Nephron (organoid): ENCODE data around the gene SEMA4F.

Source experiments
- H3K27ac Mint-ChIP-seq, 3 experiments: 2 replicates each; pipeline ENCODE4 v1.8.0; 2020; ENCODE audit warnings: mixed read lengths in 3 of 3, mild to moderate bottlenecking in 2 of 3, moderate library complexity in 1 of 3
- H3K27me3 Mint-ChIP-seq: 2 replicates; pipeline ENCODE4 v1.8.0; 2021; ENCODE audit warnings: low read depth, mild to moderate bottlenecking, moderate library complexity, mixed read lengths
- H3K36me3 Mint-ChIP-seq: 2 replicates; pipeline ENCODE4 v1.8.0; 2020; ENCODE audit warnings: low read depth, mixed read lengths
- H3K4me1 Mint-ChIP-seq: 2 replicates; pipeline ENCODE4 v1.8.0; 2020; ENCODE audit warnings: mixed read lengths
- H3K4me3 Mint-ChIP-seq, 3 experiments: 2 replicates each; pipeline ENCODE4 v1.8.0; 2020; ENCODE audit warnings: mild to moderate bottlenecking in 3 of 3, mixed read lengths in 3 of 3, moderate library complexity in 2 of 3
- H3K9me3 Mint-ChIP-seq: 2 replicates; pipeline ENCODE4 v1.8.0; 2020; ENCODE audit warnings: mixed read lengths
- CTCF ChIP-seq, 3 experiments: fragments of 200-600 bp; sonication (generic); IDR thresholded peaks; one replicate each; pipeline ENCODE4 v1.5.0; 2021; ENCODE audit warnings: antibody characterized with exemption in 3 of 3; ENCODE audit not compliant: unreplicated experiment in 3 of 3

The SEMA4F gene

DNA sequence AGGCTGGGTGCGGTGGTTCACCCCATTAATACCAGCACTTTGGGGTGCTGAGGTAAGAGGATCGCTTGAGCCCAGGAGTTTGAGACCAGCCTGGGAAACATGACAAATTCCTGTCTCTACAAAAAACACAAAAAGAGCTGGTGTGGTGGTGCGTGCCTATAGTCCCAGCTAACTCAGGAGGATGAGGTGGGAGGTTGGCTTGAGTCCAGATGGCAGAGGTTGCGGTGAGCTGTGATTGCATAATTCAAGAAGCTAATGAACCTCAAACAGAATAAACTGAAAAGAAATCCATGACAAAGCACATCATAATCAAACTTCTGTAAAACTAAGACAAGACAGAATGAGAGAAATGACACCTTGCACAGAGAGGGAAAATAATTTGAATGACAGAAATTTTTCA, 54.8 kb downstream of the SEMA4F start:
- peaks cover 5% of the 10 kb centered on the region for H3K27me3 Mint-ChIP-seq
- no peak overlapping the region for H3K27ac Mint-ChIP-seq
- H3K36me3 Mint-ChIP-seq = no peaks in the 10 kb centered on the region
- no peak overlapping the region for H3K4me3 Mint-ChIP-seq
- H3K9me3 Mint-ChIP-seq = no peaks in the 10 kb centered on the region
- no peak for TF ChIP-seq CTCF (IDR thresholded peaks at IDR 0.05; ENCODE audit: unreplicated experiment in 3 of 3)
- H3K4me1 Mint-ChIP-seq = no peaks in the 10 kb centered on the region

DNA sequence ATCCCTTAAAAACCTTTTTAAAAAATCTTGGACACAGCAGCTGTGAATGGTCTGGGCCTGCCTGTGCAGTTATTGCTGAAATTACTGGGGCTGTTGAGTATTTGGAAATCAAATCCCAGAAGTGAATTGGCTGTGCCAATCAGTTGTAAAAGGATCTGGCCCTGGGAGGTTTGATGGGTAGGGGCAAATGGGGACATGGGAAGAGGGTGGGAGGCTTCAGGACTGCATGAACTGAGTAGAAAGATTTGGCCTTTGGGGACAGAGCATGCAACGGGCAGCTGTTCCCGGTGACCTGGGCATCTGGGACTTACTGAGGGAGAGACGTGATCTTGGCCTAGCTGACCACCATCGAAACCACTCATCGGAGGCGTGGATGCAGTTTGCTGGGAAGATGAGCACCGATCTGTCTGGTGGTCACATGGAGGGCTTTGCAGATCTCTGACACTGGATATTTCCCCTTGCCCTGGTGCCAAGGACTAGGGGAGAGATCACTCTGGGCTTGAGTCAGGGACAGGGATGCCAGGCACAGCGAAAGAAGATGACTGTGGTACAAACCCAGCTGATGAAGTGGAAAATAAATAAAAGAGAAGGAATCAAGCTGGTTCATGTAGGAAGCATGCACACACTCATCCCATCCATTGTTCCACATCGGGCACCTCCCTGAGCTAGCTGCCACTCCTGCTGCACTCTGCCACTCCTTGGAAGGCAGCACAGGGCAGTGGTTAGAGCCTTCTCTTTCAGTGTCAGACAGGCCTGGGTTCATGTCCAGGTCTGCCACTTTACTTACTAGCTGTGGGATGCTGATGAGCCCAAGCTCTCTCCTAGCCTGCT, 58.4 kb downstream of the SEMA4F start:
- Mint-ChIP-seq H3K4me3 (no peak overlapping the region), H3K9me3 (no peaks in the 10 kb centered on the region), H3K36me3 (no peaks in the 10 kb centered on the region), H3K27ac (no peak overlapping the region), H3K27me3 (peaks cover 14% of the 10 kb centered on the region), H3K4me1 (peaks cover 5% of the 10 kb centered on the region)
- TF ChIP-seq CTCF (IDR thresholded peaks at IDR 0.05; ENCODE audit: unreplicated experiment in 3 of 3) = no peak

DNA sequence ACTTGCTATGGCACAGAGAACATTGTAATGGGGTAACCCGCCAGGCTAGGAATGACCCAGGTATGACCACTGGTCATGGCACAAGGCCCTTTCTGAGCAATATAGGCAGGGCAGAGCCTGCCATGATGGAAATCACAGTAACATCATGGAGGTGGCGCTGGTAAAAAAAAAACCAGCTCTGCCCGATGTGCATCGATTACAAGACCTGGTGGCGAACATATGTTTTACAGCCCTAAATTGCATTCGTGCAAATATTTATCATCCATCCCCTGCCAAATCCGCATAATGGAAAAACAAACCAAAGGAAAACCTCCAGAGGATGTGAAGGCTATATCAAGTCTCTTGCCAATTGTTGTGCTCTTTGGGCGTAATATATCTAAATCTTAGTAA, 60.6 kb downstream of the SEMA4F start:
- Mint-ChIP-seq H3K4me3 (peak overlapping the region; percentile 87 to 95 (median 89)), H3K36me3 (no peaks in the 10 kb centered on the region), H3K27me3 (peaks cover 14% of the 10 kb centered on the region), H3K9me3 (no peaks in the 10 kb centered on the region), H3K4me1 (peaks cover 5% of the 10 kb centered on the region), H3K27ac (peak overlapping the region in 1 of 3 experiments; percentile 2)
- TF ChIP-seq CTCF (IDR thresholded peaks at IDR 0.05; ENCODE audit: unreplicated experiment in 3 of 3) = no peak

- Mint-ChIP-seq H3K4me1 (peaks cover 5% of the 10 kb centered on the region), H3K27ac (peak overlapping the region in 1 of 3 experiments; percentile 2), H3K4me3 (peak overlapping the region; percentile 87 to 95 (median 89)), H3K9me3 (no peaks in the 10 kb centered on the region), H3K36me3 (no peaks in the 10 kb centered on the region), H3K27me3 (peaks cover 14% of the 10 kb centered on the region)
- TF ChIP-seq CTCF (IDR thresholded peaks at IDR 0.05; ENCODE audit: unreplicated experiment in 3 of 3) = peak; percentile 89 to 93 (median 90)
These were observed 61.2 kb downstream of the SEMA4F start for GRCh38 chr2:74715081-74715791.

GRCh38 chr2:74715880-74716279, 61.8 kb downstream of the SEMA4F start:
- no peaks in the 10 kb centered on the region for H3K36me3 Mint-ChIP-seq
- TF ChIP-seq CTCF (IDR thresholded peaks at IDR 0.05; ENCODE audit: unreplicated experiment in 3 of 3) = no peak

More at GRCh38 chr2:74715880-74716279, 61.8 kb downstream of the SEMA4F start:
- H3K27me3 Mint-ChIP-seq = peaks cover 14% of the 10 kb centered on the region
- H3K4me1 Mint-ChIP-seq = peaks cover 5% of the 10 kb centered on the region
- H3K27ac Mint-ChIP-seq = no peak overlapping the region
- peak overlapping the region; percentile 87 to 90 (median 88) for H3K4me3 Mint-ChIP-seq
- H3K9me3 Mint-ChIP-seq = no peaks in the 10 kb centered on the region
